ENCODE measurements around the gene HOMEZ.

DNA sequence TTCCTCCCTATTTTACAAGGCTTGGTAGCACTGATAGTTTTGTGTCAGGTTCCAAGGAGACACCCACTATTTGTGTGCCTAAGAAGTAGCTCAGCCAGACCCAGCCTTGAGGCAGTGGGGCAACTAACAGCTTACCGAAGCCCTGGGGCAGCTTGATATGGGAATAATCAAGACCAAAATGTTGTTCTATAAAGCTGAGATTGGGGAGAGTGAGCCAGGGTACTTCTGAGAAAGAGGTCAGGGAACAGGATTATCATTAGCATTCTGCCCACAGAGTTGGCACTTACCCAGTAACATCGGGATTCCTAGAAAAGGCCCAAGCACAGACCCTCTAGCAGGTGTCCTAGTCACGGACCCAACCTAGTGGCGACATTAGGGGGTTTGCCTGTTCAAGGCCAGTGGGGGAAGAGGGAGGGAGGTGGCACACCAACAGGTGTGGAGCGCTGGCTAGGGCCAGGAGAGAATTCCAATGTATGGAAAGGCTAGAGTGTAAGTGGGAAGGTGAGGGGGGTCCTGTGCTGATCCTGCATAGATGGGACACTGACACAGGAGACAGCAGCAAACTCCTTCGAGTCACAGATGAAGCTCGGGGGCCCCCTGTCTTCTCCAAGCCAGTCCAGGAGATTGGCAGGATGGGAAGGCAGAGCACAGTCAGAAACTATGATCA lies 11.8 kb upstream of the HOMEZ start:
- TF ChIP-seq EZH2 (optimal IDR thresholded peaks at IDR 0.05; ENCODE audit: low read depth, low read length) = no peak
- TF ChIP-seq, protein P1, sequence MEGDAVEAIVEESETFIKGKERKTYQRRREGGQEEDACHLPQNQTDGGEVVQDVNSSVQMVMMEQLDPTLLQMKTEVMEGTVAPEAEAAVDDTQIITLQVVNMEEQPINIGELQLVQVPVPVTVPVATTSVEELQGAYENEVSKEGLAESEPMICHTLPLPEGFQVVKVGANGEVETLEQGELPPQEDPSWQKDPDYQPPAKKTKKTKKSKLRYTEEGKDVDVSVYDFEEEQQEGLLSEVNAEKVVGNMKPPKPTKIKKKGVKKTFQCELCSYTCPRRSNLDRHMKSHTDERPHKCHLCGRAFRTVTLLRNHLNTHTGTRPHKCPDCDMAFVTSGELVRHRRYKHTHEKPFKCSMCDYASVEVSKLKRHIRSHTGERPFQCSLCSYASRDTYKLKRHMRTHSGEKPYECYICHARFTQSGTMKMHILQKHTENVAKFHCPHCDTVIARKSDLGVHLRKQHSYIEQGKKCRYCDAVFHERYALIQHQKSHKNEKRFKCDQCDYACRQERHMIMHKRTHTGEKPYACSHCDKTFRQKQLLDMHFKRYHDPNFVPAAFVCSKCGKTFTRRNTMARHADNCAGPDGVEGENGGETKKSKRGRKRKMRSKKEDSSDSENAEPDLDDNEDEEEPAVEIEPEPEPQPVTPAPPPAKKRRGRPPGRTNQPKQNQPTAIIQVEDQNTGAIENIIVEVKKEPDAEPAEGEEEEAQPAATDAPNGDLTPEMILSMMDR (IDR thresholded peaks at IDR 0.05; ENCODE audit: low read length) = no peak
